ENCODE results near the gene RFT1.

- TF ChIP-seq CTCF (IDR thresholded peaks at IDR 0.05; ENCODE audit: insufficient read depth, low read length): no peak
- no peak for TF ChIP-seq POLR2AphosphoS5 (IDR thresholded peaks at IDR 0.05; ENCODE audit: low read depth)
- no peak for TF ChIP-seq GABPA (IDR thresholded peaks at IDR 0.05; ENCODE audit: low read depth)
Measured at GRCh38 chr3:53132347-53132746, 2.1 kb upstream of the RFT1 start.

All from HL-60 (cell line).